ENCODE measurements around the gene UFSP2. TPM values are rescaled to one million over a fixed set of nuclear protein-coding genes. Genes with fewer than 3 reads are reported as not detected.

UFSP2 gene
- total RNA-seq, 1 donor from 2014 or later, result 27.5 TPM

GRCh38 chr4:185411849-185412248 lies 13.9 kb downstream of the UFSP2 start:
- H3K27ac Mint-ChIP-seq (ENCODE audit: unreplicated experiment), result no peak overlapping the region
- H3K9ac ChIP-seq (ENCODE audit: low read length), result no peak overlapping the region
- peaks cover 17% of the 10 kb centered on the region for H3K36me3 Mint-ChIP-seq (ENCODE audit: low read depth, unreplicated experiment)
- TF ChIP-seq CTCF (IDR thresholded peaks at IDR 0.05; ENCODE audit: insufficient read depth, low read depth, low read length), result no peak
- no peak for TF ChIP-seq EZH2 (IDR thresholded peaks at IDR 0.05; ENCODE audit: insufficient read depth, low read length)
- no peaks in the 10 kb centered on the region for H3K4me1 ChIP-seq (ENCODE audit: insufficient read depth, low read length)
- H3K9me3 Mint-ChIP-seq (ENCODE audit: unreplicated experiment), result peaks cover 3% of the 10 kb centered on the region
- H3K27ac ChIP-seq (ENCODE audit: low read depth, low read length), result no peak overlapping the region
- no peak for FAIRE-seq
- H3K4me1 Mint-ChIP-seq (ENCODE audit: low read depth, unreplicated experiment), result peaks cover 5% of the 10 kb centered on the region
- no peak overlapping the region for H3K4me3 Mint-ChIP-seq (ENCODE audit: unreplicated experiment)
- no peak overlapping the region for H3K4me2 ChIP-seq (ENCODE audit: low read length)
- no peaks in the 10 kb centered on the region for H4K20me1 ChIP-seq (ENCODE audit: insufficient read depth, low read length)
- peaks cover 34% of the 10 kb centered on the region for H3K36me3 ChIP-seq (ENCODE audit: insufficient read depth, low read length)
- no peak overlapping the region for H2AFZ ChIP-seq (ENCODE audit: low read depth, low read length)
- H3K27me3 Mint-ChIP-seq (ENCODE audit: low read depth, unreplicated experiment), result no peaks in the 10 kb centered on the region
- no peak for DNase-seq (ENCODE audit: low read depth)
- H3K4me3 ChIP-seq (ENCODE audit: insufficient read depth, low read depth, low read length), result no peak overlapping the region
- H3K27me3 ChIP-seq (ENCODE audit: insufficient read depth, low read length), result no peaks in the 10 kb centered on the region
- H3K79me2 ChIP-seq (ENCODE audit: insufficient read depth, low read length), result no peaks in the 10 kb centered on the region
- no peaks in the 10 kb centered on the region for H3K9me3 ChIP-seq (ENCODE audit: insufficient read depth, low read depth, low read length)

GRCh38 chr4:185408432-185408831 lies 17.3 kb downstream of the UFSP2 start:
- Mint-ChIP-seq H3K27me3 (ENCODE audit: low read depth, unreplicated experiment) (no peaks in the 10 kb centered on the region), H3K27ac (ENCODE audit: unreplicated experiment) (no peak overlapping the region), H3K4me1 (ENCODE audit: low read depth, unreplicated experiment) (peaks cover 5% of the 10 kb centered on the region), H3K9me3 (ENCODE audit: unreplicated experiment) (peaks cover 3% of the 10 kb centered on the region), H3K4me3 (ENCODE audit: unreplicated experiment) (no peak overlapping the region), H3K36me3 (ENCODE audit: low read depth, unreplicated experiment) (peaks cover 11% of the 10 kb centered on the region)
- H2AFZ ChIP-seq (ENCODE audit: low read depth, low read length), result no peak overlapping the region
- no peaks in the 10 kb centered on the region for H3K4me1 ChIP-seq (ENCODE audit: insufficient read depth, low read length)
- TF ChIP-seq EZH2 (IDR thresholded peaks at IDR 0.05; ENCODE audit: insufficient read depth, low read length) (no peak), CTCF (IDR thresholded peaks at IDR 0.05; ENCODE audit: insufficient read depth, low read depth, low read length) (no peak)
- no peak overlapping the region for H3K4me3 ChIP-seq (ENCODE audit: insufficient read depth, low read depth, low read length)
- H3K9me3 ChIP-seq (ENCODE audit: insufficient read depth, low read depth, low read length), result no peaks in the 10 kb centered on the region
- peaks cover 24% of the 10 kb centered on the region for H3K36me3 ChIP-seq (ENCODE audit: insufficient read depth, low read length)
- no peaks in the 10 kb centered on the region for H4K20me1 ChIP-seq (ENCODE audit: insufficient read depth, low read length)
- no peaks in the 10 kb centered on the region for H3K27me3 ChIP-seq (ENCODE audit: insufficient read depth, low read length)
- FAIRE-seq, result no peak
- no peak overlapping the region for H3K4me2 ChIP-seq (ENCODE audit: low read length)
- H3K9ac ChIP-seq (ENCODE audit: low read length), result no peak overlapping the region
- no peak overlapping the region for H3K27ac ChIP-seq (ENCODE audit: low read depth, low read length)
- no peaks in the 10 kb centered on the region for H3K79me2 ChIP-seq (ENCODE audit: insufficient read depth, low read length)
- DNase-seq (ENCODE audit: low read depth), result no peak

- Mint-ChIP-seq H3K27ac (ENCODE audit: unreplicated experiment) (no peak overlapping the region), H3K9me3 (ENCODE audit: unreplicated experiment) (peaks cover 3% of the 10 kb centered on the region), H3K4me1 (ENCODE audit: low read depth, unreplicated experiment) (no peaks in the 10 kb centered on the region), H3K27me3 (ENCODE audit: low read depth, unreplicated experiment) (no peaks in the 10 kb centered on the region), H3K36me3 (ENCODE audit: low read depth, unreplicated experiment) (peaks cover 10% of the 10 kb centered on the region), H3K4me3 (ENCODE audit: unreplicated experiment) (no peak overlapping the region)
- H3K36me3 ChIP-seq (ENCODE audit: insufficient read depth, low read length), result peaks cover 23% of the 10 kb centered on the region
- H3K9me3 ChIP-seq (ENCODE audit: insufficient read depth, low read depth, low read length), result no peaks in the 10 kb centered on the region
- no peak overlapping the region for H3K27ac ChIP-seq (ENCODE audit: low read depth, low read length)
- H3K79me2 ChIP-seq (ENCODE audit: insufficient read depth, low read length), result no peaks in the 10 kb centered on the region
- no peak overlapping the region for H3K4me3 ChIP-seq (ENCODE audit: insufficient read depth, low read depth, low read length)
- TF ChIP-seq EZH2 (IDR thresholded peaks at IDR 0.05; ENCODE audit: insufficient read depth, low read length) (no peak), CTCF (IDR thresholded peaks at IDR 0.05; ENCODE audit: insufficient read depth, low read depth, low read length) (no peak)
- no peaks in the 10 kb centered on the region for H3K27me3 ChIP-seq (ENCODE audit: insufficient read depth, low read length)
- no peaks in the 10 kb centered on the region for H3K4me1 ChIP-seq (ENCODE audit: insufficient read depth, low read length)
- H2AFZ ChIP-seq (ENCODE audit: low read depth, low read length), result no peak overlapping the region
- H4K20me1 ChIP-seq (ENCODE audit: insufficient read depth, low read length), result no peaks in the 10 kb centered on the region
- DNase-seq (ENCODE audit: low read depth) (no peak), FAIRE-seq (no peak)
- no peak overlapping the region for H3K9ac ChIP-seq (ENCODE audit: low read length)
- no peak overlapping the region for H3K4me2 ChIP-seq (ENCODE audit: low read length)
Measured at GRCh38 chr4:185405296-185405999, 20.3 kb downstream of the UFSP2 start.
